ENCODE measurements around the gene NLRP10. TPM values are rescaled to one million over a fixed set of nuclear protein-coding genes. Genes with fewer than 3 reads are reported as not detected.

NLRP10 gene
- total and polyA plus RNA-seq, 2 donors (not counting 3 experiments of a cell fraction or from before 2014, with no cell fraction given), result not detected

DNA sequence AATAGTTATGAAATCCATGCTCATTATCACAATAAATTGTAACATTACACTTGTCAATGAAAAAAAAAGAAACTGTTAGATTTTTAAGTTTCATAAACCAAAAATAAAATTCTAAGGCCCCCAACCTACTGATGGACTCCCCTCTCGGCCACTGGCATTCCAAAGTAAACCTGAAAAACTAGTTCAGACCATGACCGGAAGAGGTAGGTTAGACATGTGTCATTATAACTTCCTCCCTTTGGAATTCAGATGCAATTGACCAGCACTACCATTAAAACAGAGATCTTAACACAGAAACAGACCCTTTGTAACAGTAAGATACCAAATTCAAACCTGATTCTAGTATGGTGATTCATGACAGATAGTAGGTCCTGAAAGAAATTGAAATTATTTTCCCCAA is 47.1 kb downstream of the NLRP10 start:
- ChIA-PET POLR2A (no interaction called here), CTCF (no interaction called here)
- BruUV-seq (replicated peaks), result no TSS peak
- H3K79me2 ChIP-seq (ENCODE audit: control insufficient read depth, insufficient read depth, low read length), result no peaks in the 10 kb centered on the region
- H3K27ac ChIP-seq (ENCODE audit: insufficient read depth, low read depth, low read length), result no peak overlapping the region
- no peak overlapping the region for H3K9ac ChIP-seq (replicated peaks; ENCODE audit: extremely low read depth, insufficient read depth, low read length)
- intact Hi-C loops (cut with micrococcal nuclease) (no loop called here), dilution Hi-C loops (cut with MboI; ENCODE audit: extremely low pct_ligation_motif_present, low sequenced_read_pairs) (no loop called here)
- H3K27me3 ChIP-seq (ENCODE audit: control insufficient read depth in 2 of 2, insufficient read depth in 2 of 2, low read length in 2 of 2), result no peaks in the 10 kb centered on the region
- H3K4me2 ChIP-seq (ENCODE audit: insufficient read depth, low read length), result no peak overlapping the region
- H3K4me3 ChIP-seq (replicated peaks in 1 of 3; ENCODE audit: insufficient read depth in 1 of 3, low read depth in 1 of 3, low read length in 3 of 3), result no peak overlapping the region
- FAIRE-seq (no peak), DNase-seq (ENCODE audit: low read depth, low spot score) (no peak)
- no peak overlapping the region for H2AFZ ChIP-seq (ENCODE audit: low read depth, low read length)
- H3K9me3 ChIP-seq (replicated peaks; ENCODE audit: control insufficient read depth, insufficient read depth, low read length), result no peaks in the 10 kb centered on the region
- TF ChIP-seq FOS (IDR thresholded peaks at IDR 0.05; ENCODE audit: borderline replicate concordance, insufficient read depth, low read length), result no peak
- TF ChIP-seq JUN (IDR thresholded peaks at IDR 0.05; ENCODE audit: borderline replicate concordance, insufficient read depth, insufficient read length, low read depth), result no peak
- no peak for TF ChIP-seq POLR2A (IDR thresholded peaks at IDR 0.05; ENCODE audit: low read depth, low read length)
- TF ChIP-seq MYC (IDR thresholded peaks at IDR 0.05; ENCODE audit: low read depth, low read length), result no peak
- no peak for TF ChIP-seq GATA2 (IDR thresholded peaks at IDR 0.05; ENCODE audit: insufficient read depth, insufficient read length, low read depth, low read length)
- no peak for TF ChIP-seq POLR2AphosphoS5 (IDR thresholded peaks at IDR 0.05; ENCODE audit: insufficient read depth, low read depth, low read length)
- no peak for TF ChIP-seq EZH2 (IDR thresholded peaks at IDR 0.05; ENCODE audit: borderline replicate concordance, low read depth, low read length, severe bottlenecking)
- TF ChIP-seq CTCF (IDR thresholded peaks at IDR 0.05; ENCODE audit: extremely low read depth in 1 of 2, insufficient read depth in 1 of 2, low read depth in 1 of 2, low read length in 2 of 2), result no peak
- no peaks in the 10 kb centered on the region for H3K9me1 ChIP-seq (replicated peaks; ENCODE audit: control insufficient read depth, extremely low read depth, insufficient read depth, low read length)
- no peaks in the 10 kb centered on the region for H3K4me1 ChIP-seq (ENCODE audit: control insufficient read depth, extremely low read depth, insufficient read depth, low read length)
- H4K20me1 ChIP-seq (replicated peaks; ENCODE audit: control insufficient read depth, extremely low read depth, insufficient read depth, low read length), result no peaks in the 10 kb centered on the region
- no peaks in the 10 kb centered on the region for H3K36me3 ChIP-seq (ENCODE audit: control insufficient read depth in 2 of 2, extremely low read depth in 1 of 2, insufficient read depth in 2 of 2, low read length in 2 of 2)

Small RNA genes lying within 50 kb of the gene (small RNA-seq; reads per million reads assigned to genes)
- not detected for gene COX6CP5 (ENCODE audit: insufficient read depth, insufficient read length, low read depth, low replicate concordance)

Other genes starting within 250 kb of the NLRP10 start
- not detected in 2 replicates for gene OR5P2, start 168.5 kb downstream of the NLRP10 start, total RNA-seq
- gene OR5P2, start 168.5 kb downstream of the NLRP10 start, polyA plus RNA-seq, result 0.08 TPM in 1 of 2 replicates, not detected in the other
- not detected in 2 replicates for gene OR5P3, start 134.6 kb downstream of the NLRP10 start, total RNA-seq
- not detected in 2 replicates for gene OR5P3, start 134.6 kb downstream of the NLRP10 start, polyA plus RNA-seq
- not detected in 2 replicates for gene OR10A6, start 34.2 kb downstream of the NLRP10 start, total RNA-seq
- gene OR10A6, start 34.2 kb downstream of the NLRP10 start, polyA plus RNA-seq, result not detected in 2 replicates
- gene OR10A3, start 23.7 kb downstream of the NLRP10 start, total RNA-seq, result not detected in 2 replicates
- not detected in 2 replicates for gene OR10A3, start 23.7 kb downstream of the NLRP10 start, polyA plus RNA-seq
- gene EIF3F, start 21.9 kb upstream of the NLRP10 start, total RNA-seq, result 385 and 436 TPM in 2 replicates
- 411 and 579 TPM in 2 replicates for gene EIF3F, start 21.9 kb upstream of the NLRP10 start, polyA plus RNA-seq
- gene TUB, start 115.8 kb upstream of the NLRP10 start, total RNA-seq, result 3.9 and 4.9 TPM in 2 replicates
- gene TUB, start 115.8 kb upstream of the NLRP10 start, polyA plus RNA-seq, result 2.3 and 2.5 TPM in 2 replicates
- not detected in 2 replicates for gene RIC3, start 203.6 kb upstream of the NLRP10 start, total RNA-seq
- gene RIC3, start 203.6 kb upstream of the NLRP10 start, polyA plus RNA-seq, result not detected in 2 replicates

Measured in endothelial cell of umbilical vein (primary cell).